HG02943 (cell line): ENCODE results near the gene SNRPA1.

ENCODE experiments used
- ATAC-seq: cut with Tn5 transposase; IDR thresholded peaks from one replicate; pipeline ENCODE4 v1.9.1; 2021; ENCODE audit warnings: mild to moderate bottlenecking, low read depth, moderate library complexity; ENCODE audit not compliant: unreplicated experiment

SNRPA1 gene

DNA sequence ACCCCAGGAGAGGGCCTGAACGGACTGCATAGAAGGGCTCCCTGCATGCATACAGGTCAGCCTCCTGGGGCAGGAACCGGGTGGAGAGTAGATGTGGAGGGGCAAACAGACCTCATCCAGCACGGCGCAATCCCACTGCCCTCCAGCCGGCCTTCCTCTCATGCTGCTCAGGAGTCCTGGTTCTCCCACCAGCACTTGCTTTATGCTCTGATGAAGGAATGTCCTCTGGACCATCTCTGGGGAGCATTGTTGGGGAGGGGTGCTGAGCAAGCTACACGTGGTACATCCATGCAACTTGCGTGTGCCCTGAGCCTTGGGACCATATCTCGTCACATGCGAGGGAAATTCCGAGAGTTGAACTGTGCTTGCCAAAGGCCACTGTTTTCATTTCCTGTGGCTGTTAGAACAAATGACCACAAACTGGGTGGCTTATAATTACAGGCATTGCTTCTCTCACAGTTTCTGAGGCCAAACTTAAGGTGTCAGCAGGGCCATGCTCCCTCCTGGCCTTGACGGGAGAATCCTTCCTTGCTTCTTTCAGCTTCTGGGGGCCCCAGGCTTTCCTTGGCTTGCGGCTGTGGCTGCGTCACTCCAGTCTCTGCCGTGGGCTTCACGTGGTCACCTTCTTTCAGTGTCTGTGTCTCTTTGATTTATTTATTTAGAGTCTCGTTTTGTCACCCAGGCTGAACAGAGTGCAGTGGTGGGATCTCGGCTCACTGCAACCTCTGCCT is 30.0 kb downstream of the SNRPA1 start:
- peak; percentile 56 for ATAC-seq

DNA sequence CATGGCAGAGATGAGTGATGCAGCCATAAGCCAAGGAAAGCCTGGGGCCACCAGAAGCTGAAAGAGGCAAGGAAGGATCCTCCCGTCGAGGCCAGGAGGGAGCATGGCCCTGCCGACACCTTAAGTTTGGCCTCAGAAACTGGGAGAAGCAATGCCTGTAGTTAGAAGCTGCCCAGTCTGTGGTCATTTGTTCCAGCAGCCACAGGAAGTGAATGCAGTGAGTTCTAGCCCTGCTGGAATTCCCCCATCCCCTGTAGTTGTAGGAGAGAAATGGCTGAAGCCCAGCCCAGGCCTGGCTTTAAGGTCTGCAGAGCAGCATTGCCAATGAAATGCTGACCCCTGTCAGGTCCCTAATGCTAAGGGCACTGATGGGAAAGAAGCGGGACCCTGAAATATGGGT is 31.0 kb downstream of the SNRPA1 start:
- no peak for ATAC-seq

DNA sequence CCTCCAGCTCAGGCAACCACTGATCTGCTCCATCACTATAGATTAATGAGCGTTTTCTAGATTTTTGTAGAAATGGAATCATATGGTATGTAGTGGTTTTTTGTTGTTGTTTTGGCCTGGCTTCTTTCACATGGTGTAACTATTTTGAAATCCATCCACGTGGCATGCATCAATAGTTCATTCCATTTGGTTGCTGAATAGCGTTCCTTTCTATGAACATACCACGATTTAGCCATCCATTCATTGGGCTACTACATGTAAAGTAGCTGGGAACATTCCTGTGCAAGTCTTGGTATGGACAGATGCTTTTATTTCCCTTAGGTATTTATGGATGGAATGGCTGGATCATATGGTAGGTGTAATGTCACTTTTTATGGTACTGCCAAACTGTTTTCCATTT is 32.5 kb downstream of the SNRPA1 start:
- no peak for ATAC-seq

DNA sequence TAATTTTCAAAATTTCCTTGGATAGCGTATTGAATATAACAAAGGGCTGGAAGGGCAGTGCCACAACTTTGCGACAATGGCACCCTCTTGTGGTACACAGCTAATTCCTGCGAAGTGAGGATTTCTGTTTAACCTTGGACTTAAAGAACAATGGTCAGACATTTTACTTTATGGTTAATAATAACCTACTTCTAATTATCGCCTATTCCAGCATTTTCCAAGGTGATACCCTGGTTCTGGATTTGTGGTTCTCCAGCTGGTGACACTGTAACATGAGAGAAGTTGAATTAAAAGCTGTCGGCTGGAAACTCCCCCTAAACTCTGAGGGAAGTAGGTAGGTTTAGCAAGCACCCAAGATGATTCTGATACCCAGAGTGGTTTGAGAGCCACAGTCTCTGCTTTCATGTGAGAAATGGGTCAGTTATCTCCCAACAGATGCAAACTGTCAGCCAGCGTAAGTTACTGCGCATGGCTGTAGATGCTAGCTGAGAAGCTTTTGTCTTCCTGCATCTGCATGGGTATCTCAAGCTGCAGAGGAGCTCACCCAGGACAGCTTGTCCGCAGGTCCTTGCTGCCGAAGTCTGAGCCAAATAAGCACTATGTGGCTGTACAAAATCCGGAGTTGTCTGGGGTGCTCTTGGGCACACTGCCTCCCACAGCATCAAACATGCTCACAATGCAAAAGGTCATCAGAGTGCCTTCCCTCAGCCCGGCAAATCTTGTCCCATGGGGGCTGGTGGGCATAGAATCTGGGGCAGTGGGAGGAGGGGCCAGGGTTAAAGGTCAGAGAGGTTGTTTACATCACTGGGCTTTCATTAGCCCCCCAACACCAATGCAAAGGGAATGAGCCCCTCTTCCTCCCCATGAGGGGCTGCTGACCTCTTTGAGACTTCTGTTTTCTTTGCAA is 36.6 kb downstream of the SNRPA1 start:
- no peak for ATAC-seq

DNA sequence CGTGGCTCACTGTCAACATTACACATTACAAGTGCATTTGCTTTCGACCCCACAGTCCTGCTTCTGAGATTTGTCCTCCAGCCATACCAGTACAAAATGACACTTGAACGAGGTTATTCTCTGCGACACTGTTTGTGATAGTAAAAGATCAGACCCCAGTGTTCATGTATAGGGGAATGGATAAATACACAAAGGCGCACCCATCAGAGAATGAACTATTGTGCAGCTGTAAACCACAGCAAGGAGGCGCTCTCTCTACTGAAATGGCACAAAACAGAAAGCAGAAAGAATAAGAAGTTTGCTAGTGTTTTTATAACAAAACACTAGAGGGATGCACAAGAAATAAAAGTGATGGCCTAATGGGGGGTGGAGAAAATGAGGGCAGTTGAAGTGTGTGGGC is 38.3 kb downstream of the SNRPA1 start:
- ATAC-seq: no peak

DNA sequence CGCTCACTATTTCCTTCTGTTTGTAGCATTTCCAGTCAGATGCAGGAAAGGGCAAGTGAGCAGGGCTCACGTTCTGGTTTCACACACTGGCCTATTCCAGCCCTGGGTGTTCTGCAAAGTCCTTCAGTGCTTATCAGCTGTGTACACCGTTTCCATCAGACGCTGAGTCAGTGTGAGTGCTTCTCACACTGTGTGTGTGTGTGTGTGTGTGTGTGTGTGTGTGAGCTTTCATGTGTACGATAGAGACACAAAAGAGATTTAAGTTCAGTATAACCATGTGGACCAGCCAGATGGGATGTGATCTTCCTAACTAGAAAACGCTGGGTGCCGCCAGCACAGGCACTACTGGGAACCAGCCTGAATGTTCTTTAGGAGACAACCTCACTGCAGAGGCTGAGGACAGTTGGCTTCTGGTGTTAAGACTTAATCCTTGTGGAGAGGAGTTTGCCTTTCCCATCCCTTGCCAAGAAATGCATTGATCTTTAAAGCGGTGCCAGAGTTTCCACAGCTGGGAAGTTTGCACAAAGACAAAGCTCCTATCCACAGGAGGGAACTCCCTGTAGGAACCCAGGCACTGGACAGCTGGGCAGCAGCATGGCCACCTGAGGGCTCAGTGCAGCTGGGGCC is 39.3 kb downstream of the SNRPA1 start:
- ATAC-seq: no peak

DNA sequence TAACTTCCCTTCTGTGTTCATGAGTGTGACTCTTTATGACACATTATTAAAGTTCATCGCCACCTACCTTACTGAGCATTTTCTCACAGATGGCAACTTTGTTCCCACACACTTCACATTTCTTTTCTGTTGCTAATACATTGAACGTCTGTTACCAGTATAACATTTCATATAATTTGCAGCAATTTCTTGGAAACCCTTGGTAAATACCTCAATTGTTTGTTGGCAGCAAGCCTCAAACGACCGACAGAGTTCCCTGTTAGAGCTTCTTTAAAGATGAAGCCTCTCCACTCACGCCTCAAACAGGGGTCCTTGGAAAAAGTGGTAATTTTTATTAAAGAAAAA is 40.0 kb downstream of the SNRPA1 start:
- ATAC-seq: no peak

DNA sequence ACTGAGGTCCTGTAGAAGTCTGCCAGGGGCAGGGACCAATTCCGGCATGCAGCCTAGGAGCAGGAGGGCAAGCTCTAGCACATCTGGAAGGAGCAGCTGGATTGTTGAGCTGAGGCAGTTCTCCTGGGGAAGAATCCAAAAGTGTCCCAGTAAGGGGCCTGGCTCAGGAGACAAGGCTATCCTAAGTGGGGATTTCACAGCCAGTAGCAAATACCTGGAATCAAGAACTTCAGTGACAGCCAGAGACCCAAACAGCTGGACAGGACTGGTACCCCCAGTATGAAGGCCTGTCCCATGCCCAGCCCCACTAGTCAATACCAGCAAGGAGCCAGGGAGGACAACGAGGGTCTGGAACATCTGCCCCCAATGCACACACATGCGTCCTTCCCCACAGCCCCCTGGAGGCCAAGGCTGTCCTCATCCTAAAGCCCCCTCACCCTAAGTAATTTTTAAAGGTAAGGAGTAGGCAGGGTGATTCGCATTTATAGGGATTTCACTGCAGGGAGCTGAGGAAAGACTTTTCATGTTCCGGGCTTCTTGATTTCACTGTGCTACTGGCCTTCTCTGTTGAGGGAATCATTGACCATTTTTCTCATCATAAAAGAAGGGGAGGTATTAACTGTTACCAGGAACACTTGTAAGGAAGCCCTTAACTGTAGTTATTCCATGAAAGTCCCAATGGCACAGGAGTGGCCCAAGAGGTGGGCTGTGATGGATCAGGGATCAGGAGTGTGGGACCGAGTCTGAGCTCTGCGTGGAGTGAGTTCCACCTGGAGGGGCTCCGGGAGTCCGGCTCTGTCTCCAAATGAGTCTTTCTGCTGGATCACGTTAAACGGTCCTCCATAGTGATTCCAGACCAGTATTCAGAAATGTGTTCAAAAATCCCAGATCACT is 40.6 kb downstream of the SNRPA1 start:
- ATAC-seq: no peak

DNA sequence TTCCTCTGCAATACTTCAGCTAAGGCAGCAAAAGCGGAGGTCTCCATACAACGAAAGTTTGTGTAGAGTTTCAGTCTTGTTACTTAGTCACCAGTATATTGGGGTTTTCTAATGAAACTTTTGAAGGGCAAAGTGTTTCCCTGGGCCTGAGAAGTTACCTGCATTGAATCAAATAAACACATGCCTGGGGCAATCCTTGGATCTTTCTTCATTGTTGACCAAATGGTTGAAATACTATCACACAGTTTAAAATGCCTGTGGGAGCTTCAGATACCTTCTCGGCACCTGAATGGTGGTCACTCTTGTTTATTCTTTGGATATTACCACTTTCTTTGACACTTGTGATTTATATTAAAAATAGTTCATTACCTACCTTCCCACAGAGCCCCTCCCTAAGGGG is 42.2 kb downstream of the SNRPA1 start:
- no peak for ATAC-seq

DNA sequence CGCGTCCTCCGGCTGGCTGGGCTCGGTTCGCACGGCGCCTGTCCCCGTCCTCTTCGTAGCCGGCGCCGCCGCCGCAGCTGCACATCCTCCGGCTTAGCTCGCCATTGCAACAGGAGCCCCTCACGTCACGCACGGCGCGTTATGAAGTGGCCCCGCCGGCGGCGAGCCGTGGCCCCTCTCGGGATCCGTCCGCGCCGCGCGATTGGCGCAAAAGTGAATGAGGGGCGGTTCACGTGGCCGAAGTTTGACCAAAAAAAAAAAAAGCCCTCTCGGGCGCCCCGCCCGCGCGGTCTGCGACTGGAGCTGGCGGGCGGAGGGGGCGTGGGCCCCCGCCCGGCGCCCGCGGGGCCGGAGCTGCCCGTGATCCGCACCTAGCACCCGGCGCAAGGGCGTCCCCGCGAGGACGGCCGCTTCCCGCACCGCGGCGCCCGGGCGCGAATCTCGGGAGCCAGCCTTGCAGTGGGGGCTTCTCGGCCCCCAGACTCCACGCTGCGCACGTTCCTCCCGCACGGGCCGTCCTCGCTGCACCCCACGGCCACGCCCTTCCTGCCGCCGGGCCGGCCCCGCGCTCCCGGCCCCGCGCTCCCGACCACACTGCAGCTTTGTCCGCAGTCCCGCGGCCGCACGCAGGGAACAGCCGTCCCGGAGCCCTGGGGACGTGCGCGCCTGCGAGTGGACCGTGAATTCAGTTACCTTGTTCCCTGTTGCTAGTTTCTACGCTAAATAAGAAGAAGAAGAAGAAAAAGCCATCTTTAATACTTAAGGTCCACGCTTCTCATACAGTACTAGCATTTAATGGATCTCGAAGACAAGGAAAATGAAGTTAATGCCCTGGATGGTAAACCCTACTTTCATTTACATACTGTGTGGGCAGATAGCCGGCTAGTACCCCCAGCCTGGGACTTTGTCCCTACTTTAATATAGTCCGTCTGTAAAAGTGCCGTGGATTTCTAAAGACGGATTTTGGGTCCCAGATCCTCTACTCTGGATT is 42.9 kb downstream of the SNRPA1 start, which contains the start of gene CHSY1:
Gene CHSY1, minus strand, starts transcription at position 219 of the 991 bp plus-strand sequence. CDS start 592 bp downstream, outside the sequence.
- ATAC-seq: peak; percentile 67

DNA sequence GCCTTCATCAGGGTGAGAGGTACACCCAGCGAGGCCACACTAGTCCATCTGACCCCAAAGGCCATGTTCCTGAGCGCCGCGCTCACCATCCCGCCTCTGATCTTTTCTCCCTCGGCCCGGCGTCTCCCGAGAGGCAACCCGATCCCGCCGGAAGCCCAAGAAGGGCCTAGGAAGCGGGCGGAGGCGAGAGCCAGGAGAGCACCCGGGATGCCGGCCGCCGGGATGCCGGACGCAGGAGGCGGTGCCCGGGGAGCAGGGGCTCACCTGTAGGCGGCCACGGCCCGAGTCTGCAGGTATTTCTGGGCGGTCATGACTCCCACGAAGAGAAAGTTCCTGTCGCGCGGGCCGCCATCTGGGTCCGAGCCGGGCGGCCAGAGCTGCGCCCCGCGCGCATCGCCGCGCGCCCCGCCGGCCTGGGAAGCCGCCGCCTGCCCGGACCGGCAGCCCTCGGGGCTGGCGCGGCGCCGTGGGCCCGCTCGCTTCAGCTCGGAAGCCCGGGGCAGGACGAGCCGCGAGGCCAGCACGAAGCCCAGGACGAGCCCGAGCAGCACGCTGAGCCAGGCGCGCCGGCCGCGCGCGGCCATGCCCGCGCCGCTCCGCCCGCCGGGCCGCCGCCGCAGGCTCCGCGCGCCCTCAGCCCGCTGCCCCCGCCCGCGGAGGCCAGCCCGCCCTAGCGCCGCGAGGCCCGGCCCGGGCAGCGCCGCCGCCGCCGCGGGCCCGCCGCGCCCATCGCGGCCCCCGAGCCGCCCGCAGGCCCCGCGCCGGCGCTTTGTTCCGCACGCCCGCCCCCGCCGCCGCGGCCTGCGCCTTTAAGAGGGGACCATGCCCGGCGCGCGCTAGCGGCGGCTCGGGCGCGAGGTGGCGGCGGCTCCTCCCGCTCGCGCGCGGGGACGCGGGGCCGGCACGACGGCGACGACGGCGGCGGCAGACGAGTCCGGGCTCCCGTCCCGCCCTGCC is 43.9 kb downstream of the SNRPA1 start:
- ATAC-seq: peak; percentile 27

DNA sequence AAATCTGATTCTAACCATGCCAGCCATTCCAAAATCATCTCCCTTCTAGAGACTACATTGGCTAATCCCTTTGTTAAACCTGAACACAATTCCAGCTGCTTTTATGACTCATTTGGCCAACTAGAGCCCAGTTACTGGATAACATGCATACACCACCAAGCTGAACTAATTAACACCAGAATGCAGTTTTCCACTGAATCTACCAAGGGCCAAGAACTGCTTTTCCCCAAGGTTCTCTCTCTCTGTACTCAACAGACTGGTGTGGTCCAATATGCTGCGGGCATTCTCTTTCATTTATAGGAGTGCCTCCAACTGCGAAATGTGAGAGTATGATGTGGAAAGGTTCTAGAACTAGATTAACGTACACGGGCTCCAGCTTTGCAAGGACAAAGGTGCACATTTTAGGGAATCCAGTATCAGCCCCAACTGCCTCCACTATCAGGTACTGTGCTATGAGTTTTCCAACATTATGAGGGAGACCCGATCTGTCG is 44.7 kb downstream of the SNRPA1 start:
- ATAC-seq: no peak

DNA sequence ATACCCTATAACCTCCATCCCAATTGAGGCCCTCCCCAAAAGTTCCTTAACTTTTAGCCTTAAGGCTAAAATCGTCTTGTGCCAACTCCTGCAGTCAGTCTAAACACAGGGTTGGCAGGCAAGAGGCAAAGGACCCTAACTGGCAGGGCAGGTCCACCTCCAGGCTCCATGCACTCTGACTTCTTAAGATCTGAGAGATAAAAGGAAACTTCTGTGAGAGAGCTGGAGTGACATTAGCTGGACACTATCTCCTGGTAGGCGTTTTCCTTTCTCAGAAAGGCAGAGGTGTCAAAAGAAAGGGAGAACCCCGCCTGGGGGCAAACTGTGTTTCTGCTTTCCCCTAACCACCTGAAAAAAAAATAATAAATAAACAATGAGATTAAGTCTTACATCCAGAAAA is 46.8 kb downstream of the SNRPA1 start:
- no peak for ATAC-seq

DNA sequence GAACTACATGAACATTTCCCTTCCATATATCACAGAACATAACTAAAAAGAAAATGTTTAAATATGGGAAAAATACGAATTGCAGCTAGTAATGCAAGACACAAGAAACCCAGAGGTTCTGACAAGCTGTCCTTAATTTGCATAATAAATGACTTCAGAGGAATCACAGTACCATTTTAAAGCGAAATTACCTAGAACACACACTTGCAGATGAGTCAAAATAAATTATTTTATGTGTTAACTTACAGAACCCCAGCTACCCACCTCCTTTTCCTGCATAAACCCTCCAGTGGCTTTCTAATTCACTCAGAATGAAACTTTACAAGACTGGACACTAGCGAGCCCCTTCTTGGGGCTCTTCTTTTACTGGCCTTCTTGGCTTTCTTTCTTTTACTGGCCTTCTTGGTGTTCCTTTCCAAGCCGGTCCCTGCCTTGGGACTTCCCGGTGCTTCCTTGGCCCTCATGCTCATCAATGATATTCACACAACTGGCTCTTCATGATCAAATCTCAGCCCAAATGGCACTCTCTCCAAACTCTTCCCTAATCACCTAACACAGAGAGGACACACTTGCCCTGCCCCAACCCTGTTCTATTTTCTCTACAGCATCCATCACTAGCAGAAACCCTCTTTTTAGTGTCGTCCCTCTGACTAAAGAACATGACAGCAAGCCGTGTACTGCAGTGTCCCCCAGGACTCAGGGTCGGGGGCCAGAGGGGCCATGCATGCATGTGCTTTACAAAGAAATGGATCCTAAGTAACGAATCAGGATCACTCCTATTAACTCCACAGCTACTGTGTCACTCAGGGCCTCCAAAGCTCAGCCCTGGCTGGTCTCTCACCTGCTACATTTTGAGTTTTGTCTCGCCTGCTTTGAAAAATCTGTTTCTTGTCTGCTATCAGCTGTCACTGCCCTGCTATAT is 48.0 kb downstream of the SNRPA1 start:
- no peak for ATAC-seq

DNA sequence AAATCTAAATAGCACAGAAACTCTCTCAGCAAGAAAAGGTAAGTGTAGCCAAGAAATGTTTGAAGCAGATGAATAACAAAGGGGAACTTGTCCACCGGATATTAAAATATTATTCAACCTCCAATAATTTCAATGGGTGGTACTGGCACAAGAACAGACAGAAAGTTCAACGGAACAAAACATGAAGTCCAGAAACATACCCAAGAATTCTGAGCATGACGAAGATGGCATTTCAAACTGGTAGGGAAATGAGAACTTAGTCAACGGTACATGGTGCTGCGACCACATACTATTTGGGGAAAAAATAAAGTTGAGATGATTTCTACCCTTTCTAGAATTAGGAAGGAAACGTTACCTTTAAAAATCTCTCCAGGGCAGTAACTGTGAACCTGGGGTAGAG is 48.7 kb downstream of the SNRPA1 start:
- ATAC-seq: no peak

DNA sequence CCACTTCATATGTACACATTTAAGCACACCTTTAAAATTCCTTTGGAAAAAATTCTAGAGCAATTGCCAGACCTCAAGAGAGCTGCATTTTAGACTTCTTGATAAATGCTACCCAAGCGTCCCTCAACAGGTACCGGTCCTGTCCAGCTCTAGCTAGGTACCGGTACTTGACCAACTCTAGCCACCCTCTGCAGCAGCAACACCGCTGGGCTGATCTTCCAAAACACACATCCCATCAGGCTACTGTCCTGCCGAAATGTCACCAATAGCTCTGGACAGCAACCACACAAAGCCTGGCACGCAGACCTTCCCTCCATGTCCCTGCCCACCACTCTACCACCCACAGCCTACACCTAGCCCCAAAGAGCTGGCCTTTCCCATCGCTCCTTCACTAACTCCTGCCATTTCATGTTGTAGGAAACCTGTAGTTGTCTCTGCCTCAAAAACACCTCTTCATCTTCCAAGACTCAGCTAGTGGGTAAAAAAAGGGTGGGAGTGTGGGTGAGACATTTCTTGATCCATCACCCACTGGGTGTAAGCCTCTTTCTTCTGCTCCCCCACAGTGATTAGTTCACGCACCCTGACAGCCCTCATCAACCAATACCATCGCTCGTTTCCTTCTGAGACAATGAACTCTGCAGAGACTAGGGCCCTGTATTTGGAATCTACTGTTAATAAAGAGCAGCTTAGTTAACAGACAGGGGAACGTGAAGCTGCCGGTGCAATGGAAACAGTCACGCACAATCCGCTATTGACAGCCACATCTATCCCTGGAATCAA is 50.0 kb downstream of the SNRPA1 start:
- ATAC-seq: no peak
